NCI-H82 treated with DMSO at 0.1 percent for 48 hours (cell line): Measurements from ENCODE around the gene UNC5B.
"Not testable (repeated sequence)": the region's sequence is repeated elsewhere in the genome, so short reads cannot be mapped to it uniquely, and the experiment has no call there.

ENCODE experiments used
- DNase-seq: peaks from one replicate; lab custom pipeline; 2025; ENCODE audit not compliant: unreplicated experiment; lab: John Stamatoyannopoulos, UW

The UNC5B gene

DNA sequence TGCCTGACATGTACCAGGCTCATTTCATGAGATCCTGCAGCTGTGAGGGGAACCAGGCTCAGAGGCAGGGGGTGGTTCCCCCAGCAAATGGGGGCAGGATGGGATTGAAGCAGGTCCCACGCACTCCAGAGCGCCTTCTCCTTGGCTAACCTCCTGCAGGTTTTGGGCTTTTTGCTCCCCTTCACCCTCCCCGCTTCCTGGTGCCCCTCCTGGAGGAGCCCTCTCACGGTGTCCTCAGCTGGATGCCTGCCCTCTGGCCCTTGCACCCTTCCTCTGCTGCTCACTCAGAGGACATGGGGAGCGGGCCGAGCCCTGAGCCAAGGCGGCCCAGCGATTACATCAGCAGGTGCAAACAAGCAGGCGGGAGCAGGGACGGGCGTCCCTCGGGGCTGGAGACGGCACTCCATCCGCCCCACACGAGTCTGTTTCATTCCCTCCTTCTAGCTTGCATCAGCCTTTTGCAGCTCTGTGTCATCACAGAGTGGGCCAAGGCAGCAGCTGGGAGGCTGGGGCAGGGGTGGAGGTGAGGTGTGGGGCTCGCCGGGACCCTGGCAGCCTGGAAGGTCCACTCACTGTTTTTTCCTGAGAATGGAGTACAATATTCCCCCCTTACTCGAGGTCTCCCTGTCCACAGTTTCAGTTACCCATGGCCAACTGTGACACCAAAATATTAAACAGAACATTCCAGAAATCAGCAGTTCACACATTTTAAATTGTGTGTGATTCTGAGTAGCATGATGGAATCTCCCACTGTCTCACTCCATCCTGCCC lies 54.0 kb downstream of the UNC5B start:
- DNase-seq = no peak

DNA sequence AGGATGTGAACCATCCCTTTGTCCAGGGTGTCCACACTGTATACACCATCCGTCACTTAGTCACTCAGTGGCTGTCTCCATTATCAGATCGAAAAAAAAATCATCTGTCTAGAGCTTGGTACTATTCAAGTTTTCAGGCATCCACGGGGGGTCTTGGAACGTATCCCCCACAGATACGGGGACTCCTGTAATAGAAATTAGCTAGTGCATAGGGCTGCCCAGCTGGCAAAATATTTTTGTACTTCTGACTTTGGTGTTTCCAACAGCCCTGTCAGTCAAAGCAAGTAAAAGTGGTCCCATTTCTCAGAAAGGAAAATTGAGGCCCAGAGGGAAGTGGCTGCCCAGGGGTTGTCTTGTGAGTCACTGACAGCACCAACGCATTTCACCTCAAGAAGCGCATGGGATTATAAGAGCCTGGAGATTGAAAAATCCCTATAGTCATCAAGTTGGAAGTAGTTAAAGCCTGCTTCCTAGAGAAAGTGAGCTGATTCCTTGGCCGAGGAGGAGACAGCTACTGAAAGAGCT lies 54.6 kb downstream of the UNC5B start:
- DNase-seq = no peak

DNA sequence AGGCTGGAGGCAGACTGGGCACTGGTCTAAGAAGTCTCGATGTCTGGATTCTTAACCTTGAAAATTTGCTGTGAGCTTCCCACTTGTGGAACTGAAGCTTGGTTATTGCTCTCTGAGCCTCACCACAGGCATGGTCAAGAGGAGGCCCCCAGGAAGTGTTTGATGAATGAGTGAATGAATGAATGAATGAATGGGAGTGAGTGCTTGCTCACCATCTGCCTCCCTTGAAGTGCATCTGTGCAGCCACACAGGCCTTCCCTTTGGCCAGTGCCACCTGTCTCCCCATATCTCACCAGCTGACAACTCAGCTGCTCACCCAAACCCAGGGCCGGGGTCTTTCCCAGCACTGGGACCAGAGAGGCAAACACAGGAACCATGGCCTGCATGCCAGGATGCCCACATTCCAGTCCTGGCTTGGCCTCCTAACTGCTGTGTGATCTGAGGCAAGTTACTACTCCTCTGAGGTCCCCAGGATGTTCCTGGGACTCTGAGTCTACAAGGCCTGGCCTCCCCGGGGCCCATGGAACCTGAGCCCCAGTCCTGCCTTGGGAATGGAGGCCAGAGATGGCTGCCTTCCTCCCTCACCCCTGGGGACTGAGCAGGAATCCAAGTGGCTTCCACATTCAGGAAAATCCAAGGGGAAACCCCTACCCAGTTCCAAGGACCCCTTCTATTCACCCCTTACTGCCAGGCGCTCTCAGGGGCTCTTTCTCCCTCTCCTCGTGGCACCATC lies 55.3 kb downstream of the UNC5B start:
- no peak for DNase-seq

DNA sequence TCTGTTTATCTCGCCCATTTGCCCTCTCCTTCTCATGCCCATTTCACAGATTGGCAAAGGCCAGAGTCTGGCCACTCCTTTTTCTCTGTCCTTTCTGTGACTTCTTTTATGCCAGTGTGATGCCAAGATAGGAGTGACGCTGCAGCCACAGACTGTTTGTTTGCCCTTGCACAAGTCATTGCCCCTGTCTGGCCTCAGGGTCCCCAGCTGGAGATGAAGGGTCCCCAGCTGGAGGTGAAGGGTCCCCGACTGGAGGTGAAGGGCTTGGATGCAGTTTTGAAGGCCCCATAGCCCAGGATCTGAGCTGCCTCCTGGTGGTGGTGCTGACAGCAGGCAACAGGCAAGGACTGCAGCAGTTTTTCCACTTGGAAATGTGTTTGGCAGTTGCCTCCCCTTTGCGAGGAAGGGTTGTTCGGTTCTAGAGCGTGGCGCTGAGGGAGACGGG lies 55.9 kb downstream of the UNC5B start:
- no peak for DNase-seq

DNA sequence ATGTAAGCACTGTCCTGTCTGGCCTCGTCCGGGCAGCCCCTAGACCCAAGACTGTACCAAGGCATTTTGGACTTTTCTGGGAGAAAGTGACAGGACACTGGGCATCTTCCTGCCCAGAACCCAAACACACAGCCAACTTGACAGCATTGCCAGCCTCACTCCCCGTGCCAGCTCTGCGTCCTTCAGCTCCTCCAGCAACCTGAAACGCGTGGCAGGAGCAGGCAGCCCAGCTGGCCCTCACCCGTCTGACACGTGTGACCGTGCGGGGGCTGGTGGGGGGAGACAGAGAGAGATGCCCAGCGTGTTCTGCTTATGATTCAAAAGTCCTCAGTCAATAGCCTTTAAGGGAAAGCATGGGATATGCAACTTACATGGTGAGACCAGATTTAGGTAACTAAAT lies 56.4 kb downstream of the UNC5B start:
- DNase-seq = no peak

- DNase-seq = no peak
Observed at GRCh38 chr10:71269301-71270288, 57.2 kb downstream of the UNC5B start.

GRCh38 chr10:71270301-71271220 lies 58.2 kb downstream of the UNC5B start:
- peak; percentile 40 for DNase-seq

GRCh38 chr10:71271662-71272055 lies 59.3 kb downstream of the UNC5B start:
- no peak for DNase-seq

DNA sequence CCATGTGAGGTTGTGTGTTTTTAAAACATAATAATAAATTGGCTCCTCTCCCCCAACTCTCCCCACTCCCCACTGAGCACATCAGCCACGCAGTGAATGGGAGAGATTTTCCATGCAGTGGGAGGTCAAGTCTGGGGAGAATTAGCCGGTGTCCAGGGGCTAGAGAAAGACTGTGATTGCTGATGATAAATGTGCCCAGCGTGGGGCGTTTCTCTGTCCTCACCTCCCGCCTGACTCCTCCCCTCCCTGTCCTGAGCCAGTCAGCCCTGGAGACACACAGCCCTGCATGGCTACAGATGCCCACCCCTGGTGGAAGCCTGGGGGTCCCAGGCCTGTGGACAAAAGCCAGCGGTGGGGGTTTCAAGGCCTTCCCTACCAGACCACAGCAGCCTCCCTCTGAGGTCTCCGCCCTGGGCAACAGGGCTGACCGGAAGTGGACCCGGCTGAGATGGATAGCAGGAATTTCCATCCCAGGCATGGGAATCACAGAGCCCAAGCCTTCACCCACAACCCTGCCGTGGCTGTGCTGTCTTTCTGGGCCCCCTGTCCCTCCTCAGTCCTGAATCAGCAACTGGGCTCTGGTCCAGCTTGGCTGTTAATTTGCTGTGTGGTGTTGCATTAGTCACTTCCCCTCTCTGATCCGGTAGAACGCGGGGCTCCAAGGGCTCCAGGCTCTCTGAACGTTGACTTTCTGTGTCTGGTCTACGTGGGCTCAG lies 59.8 kb downstream of the UNC5B start:
- no peak for DNase-seq

DNA sequence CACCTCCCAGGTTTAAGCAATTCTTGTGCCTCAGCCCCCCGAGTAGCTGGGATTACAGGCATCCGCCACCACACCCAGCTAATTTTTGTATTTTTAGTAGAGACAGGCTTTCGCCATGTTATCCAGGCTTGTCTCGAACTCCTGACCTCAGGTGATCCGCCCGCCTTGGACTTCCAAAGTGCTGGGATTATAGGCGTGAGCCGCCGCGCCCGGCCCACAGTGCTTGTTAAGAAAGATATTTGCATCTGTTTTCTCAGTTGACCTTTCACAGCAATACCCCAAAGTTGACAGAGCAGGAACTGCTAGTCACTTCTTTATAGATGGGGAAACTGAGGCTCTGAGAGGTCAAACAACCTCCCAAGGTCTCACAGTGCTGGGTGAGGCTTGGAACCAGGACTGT lies 60.6 kb downstream of the UNC5B start:
- DNase-seq = not testable (repeated sequence)

- no peak for DNase-seq
Observed at GRCh38 chr10:71273506-71273905, 61.1 kb downstream of the UNC5B start.

DNA sequence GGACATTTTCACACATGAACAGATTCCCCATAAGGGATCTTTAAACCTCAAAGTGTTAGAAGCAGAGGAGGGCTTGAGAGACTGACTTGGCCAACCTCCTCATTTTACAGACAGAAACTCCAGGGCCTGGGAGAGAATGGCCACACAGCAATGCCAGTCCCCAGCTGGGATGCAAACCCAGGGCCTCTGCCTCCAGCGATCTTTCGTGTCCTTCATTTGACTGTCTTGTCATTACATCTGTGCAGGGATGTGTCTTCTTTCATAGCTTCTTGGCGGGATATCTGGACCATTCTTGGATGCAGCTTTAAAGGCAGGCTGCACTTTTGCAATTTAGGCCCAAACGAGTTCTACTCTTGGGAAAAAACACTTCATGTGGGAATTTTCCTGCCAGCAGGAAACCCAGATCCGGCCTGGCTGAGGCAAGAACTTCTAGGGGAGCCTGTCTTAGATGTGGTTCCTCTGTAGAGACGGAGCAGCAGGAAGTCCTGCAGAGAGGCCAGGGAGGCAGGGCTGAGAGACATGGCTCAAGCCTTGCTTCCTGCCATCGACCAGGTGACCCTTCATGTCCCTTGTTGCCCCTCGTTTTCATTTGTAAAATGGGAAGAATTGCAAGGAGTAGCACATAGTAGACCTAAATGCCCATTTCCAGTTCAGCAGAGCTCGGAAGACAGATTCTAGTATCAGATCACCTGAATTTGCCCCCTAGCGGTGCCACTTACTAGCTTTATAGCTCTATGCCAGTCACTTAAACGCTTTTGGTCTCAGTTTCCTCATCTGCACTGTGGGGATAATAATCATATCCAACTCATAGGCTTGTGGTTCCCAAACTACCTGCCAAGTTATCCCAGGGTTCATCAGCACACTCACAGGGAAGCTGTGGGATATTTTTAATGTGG lies 62.8 kb downstream of the UNC5B start:
- no peak for DNase-seq

DNA sequence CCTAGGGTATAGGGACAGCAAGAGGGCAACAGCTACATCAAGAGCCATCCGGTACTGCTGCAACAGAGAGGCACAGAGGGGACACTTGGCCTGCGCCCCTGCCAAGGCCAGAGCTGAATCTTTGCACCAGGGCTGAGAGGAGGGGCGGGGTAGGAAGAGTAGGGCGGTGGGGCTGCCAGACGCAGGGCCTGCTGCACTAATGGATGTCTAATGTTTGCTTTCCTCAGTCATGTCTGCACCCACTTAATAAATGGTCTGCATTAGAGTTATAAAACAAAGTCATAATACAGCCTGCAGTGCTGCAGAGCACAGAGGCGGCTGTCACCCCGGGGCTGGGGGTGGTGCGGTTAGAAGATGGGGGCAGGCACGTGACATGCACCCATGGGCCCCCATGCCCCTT lies 64.5 kb downstream of the UNC5B start:
- DNase-seq = no peak

GRCh38 chr10:71277914-71278665 lies 65.7 kb downstream of the UNC5B start:
- DNase-seq = no peak

DNA sequence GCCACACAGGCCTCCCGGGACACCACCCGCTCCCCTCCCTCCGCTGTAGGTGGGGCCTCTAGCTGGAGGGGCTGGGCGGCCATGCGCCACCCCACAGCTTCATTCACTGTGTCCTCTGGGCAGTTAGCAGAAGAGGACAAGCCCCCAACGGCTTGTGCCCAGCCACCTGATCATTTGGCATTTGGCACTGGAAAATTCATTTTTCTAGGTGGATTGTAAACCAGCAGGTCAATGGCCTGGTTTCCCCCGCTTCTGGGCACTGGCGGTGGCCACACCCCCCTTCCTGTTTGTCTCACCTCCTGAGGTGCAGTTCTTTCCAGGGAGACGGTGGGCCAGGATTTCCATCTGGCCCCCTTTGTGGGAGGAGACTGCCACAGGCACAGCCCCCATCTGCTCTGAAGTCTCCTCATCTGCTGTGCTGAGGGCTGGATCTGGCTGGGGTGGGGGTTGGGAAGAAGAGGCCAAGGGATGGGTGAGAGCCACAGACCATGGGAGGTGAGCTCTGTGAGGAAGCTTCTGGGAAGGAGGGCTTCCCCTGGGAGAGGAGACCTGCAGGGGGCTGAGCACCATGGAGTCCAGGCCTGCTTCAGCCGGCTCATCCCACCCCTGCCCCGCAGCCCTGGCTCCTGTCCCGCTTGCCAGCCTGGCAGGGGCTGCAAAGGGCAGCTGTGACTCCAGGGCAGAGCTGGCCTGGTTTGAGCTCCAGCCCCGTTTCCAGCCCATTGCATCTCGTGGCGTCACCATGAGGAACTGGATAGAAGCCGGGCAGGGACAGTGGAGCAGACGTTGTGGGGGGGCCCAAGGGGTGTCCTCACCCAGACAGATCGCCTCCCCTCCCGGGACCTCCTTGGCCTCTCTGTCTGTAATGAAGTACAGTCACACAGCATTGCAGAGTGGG lies 66.6 kb downstream of the UNC5B start:
- no peak for DNase-seq

- no peak for DNase-seq
Observed at GRCh38 chr10:71279590-71280170, 67.3 kb downstream of the UNC5B start.
